K562 (cell line): ENCODE data around the gene PPP3CB. TPM values are rescaled to one million over a fixed set of nuclear protein-coding genes. Genes with fewer than 3 reads are reported as not detected.
A peak's percentile ranks its signal among the peaks of the same experiment; 100 is the strongest.

Experiments
- DEAF1 ChIP-seq: fragments of 450-650 bp; formaldehyde crosslinking; IDR thresholded peaks from 2 replicates; pipeline ENCODE4 v1.4.0; 2020; ENCODE audit warnings: mild to moderate bottlenecking, moderate library complexity
- EP400 ChIP-seq: fragments of 450-650 bp; IDR thresholded peaks from 2 replicates; pipeline ENCODE4 v1.6.1; 2017; ENCODE audit warnings: antibody characterized with exemption, mild to moderate bottlenecking, moderate library complexity
- ETV1 ChIP-seq: fragments of 450-650 bp; conservative IDR thresholded peaks from 2 replicates; pipeline ENCODE4 v1.6.1; 2016; ENCODE audit warnings: missing genetic modification characterization, control low read depth, low read depth, missing compliant biosample characterization
- ETV6 ChIP-seq, 3 experiments: fragments of 150-350 bp in 1 of 3; sonication (generic) in 1 of 3; formaldehyde crosslinking in 1 of 3; IDR thresholded peaks; 2 replicates each; pipeline versions ENCODE4 v1.6.1 to v1.8.0; 2014 to 2022; ENCODE audit warnings: borderline replicate concordance in 2 of 3, low read depth in 2 of 3, antibody characterized with exemption in 1 of 3, low read length in 1 of 3, mild to moderate bottlenecking in 1 of 3, missing genetic modification reagents in 1 of 3
- KAT2B ChIP-seq: IDR thresholded peaks from one replicate; pipeline ENCODE4 v1.6.1; 2012; ENCODE audit warnings: low read depth, mild to moderate bottlenecking, control low read depth, inconsistent platforms, low read length, moderate library complexity
- KLF16 ChIP-seq: IDR thresholded peaks from 2 replicates; pipeline ENCODE4 v1.6.1; 2016; ENCODE audit warnings: antibody characterized with exemption
- MBD2 ChIP-seq: sonication (generic); IDR thresholded peaks from 2 replicates; pipeline ENCODE4 v1.6.1; 2016; ENCODE audit warnings: low read depth, borderline replicate concordance
- MCM3 ChIP-seq: fragments of 450-650 bp; IDR thresholded peaks from 2 replicates; pipeline ENCODE4 v1.6.1; 2016
- NR1H2 ChIP-seq: sonication (generic); formaldehyde crosslinking; IDR thresholded peaks from 2 replicates; pipeline ENCODE4 v1.4.0; 2020; ENCODE audit warnings: mild to moderate bottlenecking, missing genetic modification reagents
- NUFIP1 ChIP-seq: fragments of 450-650 bp; IDR thresholded peaks from 2 replicates; pipeline ENCODE4 v1.6.1; 2018; ENCODE audit not compliant: partially characterized antibody
- PML ChIP-seq: IDR thresholded peaks from 2 replicates; pipeline ENCODE4 v1.6.1; 2012; ENCODE audit warnings: low read length, inconsistent platforms
- POLR2AphosphoS5 ChIP-seq: IDR thresholded peaks from 2 replicates; pipeline ENCODE4 v1.6.1; 2011; ENCODE audit warnings: mild to moderate bottlenecking, low read depth, low read length, moderate library complexity; ENCODE audit not compliant: control insufficient read depth, insufficient read depth
- TCFL5 ChIP-seq: fragments of 250-450 bp; sonication (Bioruptor Pico); conservative IDR thresholded peaks from 2 replicates; pipeline ENCODE4 v1.6.1; 2021; ENCODE audit warnings: mild to moderate bottlenecking, moderate library complexity, matching md5 sums
- TEAD2 ChIP-seq: fragments of 450-650 bp; IDR thresholded peaks from 2 replicates; pipeline ENCODE4 v1.6.1; 2016; ENCODE audit warnings: missing genetic modification characterization, control low read depth, missing compliant biosample characterization
- ZNF146 ChIP-seq: IDR thresholded peaks from one replicate; pipeline ENCODE4 v1.6.1; 2018; ENCODE audit warnings: missing compliant biosample characterization; ENCODE audit not compliant: unreplicated experiment
- ZNF232 ChIP-seq: sonication (generic); formaldehyde crosslinking; IDR thresholded peaks from 2 replicates; pipeline ENCODE4 v1.8.0; 2022; ENCODE audit warnings: mild to moderate bottlenecking, missing genetic modification reagents
- ZNF274 ChIP-seq: IDR thresholded peaks from 2 replicates; pipeline ENCODE4 v1.6.1; 2011; ENCODE audit warnings: low read depth, mild to moderate bottlenecking, low read length, moderate library complexity, borderline replicate concordance
- ZNF41 ChIP-seq: fragments of 250-450 bp; sonication (Bioruptor Pico); conservative IDR thresholded peaks from 2 replicates; pipeline ENCODE4 v1.4.0; 2020; ENCODE audit warnings: mild to moderate bottlenecking
- ZNF512 ChIP-seq: IDR thresholded peaks from 2 replicates; pipeline ENCODE4 v1.6.1; 2016; ENCODE audit warnings: missing genetic modification characterization, missing compliant biosample characterization
- ZNF780A ChIP-seq: fragments of 250-450 bp; sonication (Bioruptor Pico); IDR thresholded peaks from 2 replicates; pipeline ENCODE4 v1.5.0; 2021; ENCODE audit warnings: mild to moderate bottlenecking
- polyA plus RNA-seq, 8 experiments: library from polyadenylated mRNA; depleted of rRNA in 4 of 8; stranded (reverse) in 5 of 8; unstranded in 3 of 8; fragments of >200 nt; fragmentation: Nextera tagmentation in 2 of 8; fragmentation: Illumina TruSeq in 1 of 8; extraction: Ambion mirVana in 2 of 8; extraction: Trizol in 1 of 8; gene quantifications; 2 replicates each; pipeline versions ENCODE4 v1.2.1 to v1.2.3, GENCODE V29; 2011 to 2014; ENCODE audit warnings: inconsistent platforms in 1 of 8, missing spikeins in 1 of 8
- total RNA-seq, 7 experiments: library from RNA; depleted of rRNA in 6 of 7; stranded (reverse); fragments of >200 nt in 6 of 7; fragmentation: Illumina TruSeq in 2 of 7; extraction: Trizol in 2 of 7; gene quantifications; 2 replicates each; pipeline versions ENCODE4 v1.2.1 to v1.2.3, GENCODE V29; 2011 to 2021; ENCODE audit warnings: low replicate concordance in 1 of 7
- TF ChIP-seq, protein P1 (sequence below): sonication (generic); formaldehyde crosslinking; IDR thresholded peaks from 2 replicates; pipeline ENCODE4 v1.5.0; 2020; ENCODE audit warnings: missing genetic modification reagents
- TF ChIP-seq, protein P2 (sequence below): IDR thresholded peaks from 2 replicates; pipeline ENCODE4 v1.6.1; 2011; ENCODE audit not compliant: insufficient read length; ENCODE audit errors: extremely low read depth

PPP3CB gene
- total and polyA plus RNA-seq, 9 of the 15 experiments (the other 6 are each of a cell fraction or from before 2014, with no cell fraction given) = 9.6 to 27.6 (median 17.8) TPM

DNA sequence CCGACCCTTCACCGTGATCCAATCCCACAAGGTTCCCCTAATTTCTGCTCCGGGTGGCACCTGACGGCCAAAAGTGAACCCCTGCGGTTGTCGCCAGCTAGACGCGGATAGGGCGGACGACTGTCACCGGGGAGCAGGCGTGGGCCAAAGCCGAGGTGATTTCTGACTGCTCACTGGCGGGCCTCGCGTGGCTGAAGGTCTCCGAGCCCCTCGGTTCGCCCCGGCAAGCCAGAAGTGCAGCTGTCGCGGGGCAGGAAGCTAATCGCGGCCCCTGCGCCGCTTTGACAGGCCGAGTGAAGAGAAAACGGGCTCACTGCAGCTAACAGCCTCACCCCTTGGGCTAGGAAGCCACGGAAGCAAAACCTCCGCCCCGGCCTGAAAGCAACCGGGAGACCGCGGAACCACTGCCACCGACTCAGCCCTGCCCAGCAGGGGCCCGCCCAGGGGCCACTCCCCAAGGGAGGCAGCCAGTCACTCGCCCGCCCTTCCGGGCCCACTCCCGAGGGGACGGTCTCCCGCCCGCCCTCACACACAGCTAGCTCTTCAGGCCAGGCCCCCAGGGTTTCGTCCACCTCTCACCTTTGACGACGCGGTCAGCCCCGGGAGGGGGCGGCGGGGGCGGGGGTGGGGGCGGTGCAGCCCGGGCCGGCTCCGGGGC lies 469 bp downstream of the PPP3CB start (continued):
- TF ChIP-seq, protein P1, sequence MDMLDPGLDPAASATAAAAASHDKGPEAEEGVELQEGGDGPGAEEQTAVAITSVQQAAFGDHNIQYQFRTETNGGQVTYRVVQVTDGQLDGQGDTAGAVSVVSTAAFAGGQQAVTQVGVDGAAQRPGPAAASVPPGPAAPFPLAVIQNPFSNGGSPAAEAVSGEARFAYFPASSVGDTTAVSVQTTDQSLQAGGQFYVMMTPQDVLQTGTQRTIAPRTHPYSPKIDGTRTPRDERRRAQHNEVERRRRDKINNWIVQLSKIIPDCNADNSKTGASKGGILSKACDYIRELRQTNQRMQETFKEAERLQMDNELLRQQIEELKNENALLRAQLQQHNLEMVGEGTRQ (CRISPR knock-in tag) = no peak
- TF ChIP-seq ZNF274 (no peak), ETV1 (peak; percentile 65), ZNF780A (no peak), KLF16 (no peak), MBD2 (peak; percentile 6; the same call in 1 of the 2 replicates), KAT2B (no peak), PML (peak; percentile 30; the same call in 1 of the 2 replicates), POLR2AphosphoS5 (peak; percentile 78), ZNF232 (CRISPR knock-in tag) (peak; percentile 89), ZNF41 (no peak), ZNF146 (CRISPR knock-in tag) (no peak), ETV6 (IDR thresholded peaks at IDR 0.05; ENCODE audit: borderline replicate concordance in 1 of 2, low read depth in 2 of 2, low read length in 1 of 2) (no peak), ETV6 (CRISPR knock-in tag; IDR thresholded peaks at IDR 0.05; ENCODE audit: borderline replicate concordance) (peak; percentile 90; the same call in 1 of the 2 replicates), TEAD2 (tag) (no peak), NUFIP1 (no peak), ZNF512 (0 out of 2 replicates have a peak, but pooled peaks have one; percentile 3), NR1H2 (CRISPR knock-in tag) (0 out of 2 replicates have a peak, but pooled peaks have one; percentile 51), TCFL5 (CRISPR knock-in tag) (no peak), EP400 (peak; percentile 84), DEAF1 (CRISPR knock-in tag) (no peak), MCM3 (no peak)
- TF ChIP-seq, protein P2, sequence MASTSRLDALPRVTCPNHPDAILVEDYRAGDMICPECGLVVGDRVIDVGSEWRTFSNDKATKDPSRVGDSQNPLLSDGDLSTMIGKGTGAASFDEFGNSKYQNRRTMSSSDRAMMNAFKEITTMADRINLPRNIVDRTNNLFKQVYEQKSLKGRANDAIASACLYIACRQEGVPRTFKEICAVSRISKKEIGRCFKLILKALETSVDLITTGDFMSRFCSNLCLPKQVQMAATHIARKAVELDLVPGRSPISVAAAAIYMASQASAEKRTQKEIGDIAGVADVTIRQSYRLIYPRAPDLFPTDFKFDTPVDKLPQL = no peak
